ENCODE data around the gene FN1. TPM values are rescaled to one million over a fixed set of nuclear protein-coding genes. Genes with fewer than 3 reads are reported as not detected.

Gene FN1
- total RNA-seq, 1 donor from 2014 or later, result 902 TPM

GRCh38 chr2:215365184-215365658, 70.6 kb downstream of the FN1 start:
- H3K4me3 Mint-ChIP-seq, result no peak overlapping the region

DNA sequence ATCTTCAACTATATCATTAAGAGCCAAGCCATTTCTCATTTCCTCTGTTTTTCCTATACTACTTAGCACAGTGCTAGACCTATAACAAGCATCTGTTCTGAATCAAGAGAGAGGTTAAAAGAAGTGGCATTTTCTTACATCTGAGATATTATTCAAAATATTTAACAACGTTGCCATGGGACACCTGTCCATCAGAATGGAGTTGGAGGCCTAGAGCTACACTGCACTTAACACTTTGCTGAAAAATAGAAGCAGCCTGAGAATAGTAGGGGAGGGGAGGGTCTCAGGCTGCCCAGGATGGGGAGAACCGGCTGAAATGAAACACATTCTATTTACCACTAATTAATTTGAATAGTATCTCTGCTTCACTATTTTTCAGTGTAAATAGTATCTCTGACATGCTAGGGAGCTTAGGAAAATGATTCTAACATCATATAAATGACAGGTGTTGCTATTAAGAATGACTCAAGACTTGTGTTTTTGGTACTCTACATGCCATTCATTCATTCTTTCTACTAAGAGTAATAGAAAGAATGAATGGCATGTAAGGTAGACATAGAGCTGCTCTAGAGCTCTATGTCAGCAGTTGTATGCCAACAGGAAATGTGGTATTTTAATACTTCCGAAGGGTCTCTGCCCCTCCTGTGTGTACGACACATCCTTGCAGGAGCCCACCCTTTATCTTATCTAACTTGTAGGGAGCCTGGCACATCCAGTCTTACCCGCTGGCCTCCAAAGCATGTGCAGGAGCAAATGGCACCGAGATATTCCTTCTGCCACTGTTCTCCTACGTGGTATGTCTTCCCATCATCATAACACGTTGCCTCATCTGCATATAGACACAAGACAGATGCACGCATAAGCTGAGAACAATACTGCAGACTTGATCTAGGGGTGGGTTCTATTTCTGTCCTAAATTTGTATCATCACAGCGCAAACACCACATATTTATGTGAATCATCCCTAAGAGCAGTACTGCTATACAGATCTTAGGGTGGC, 71.4 kb downstream of the FN1 start:
- Mint-ChIP-seq H3K4me1 (ENCODE audit: unreplicated experiment) (no peaks in the 10 kb centered on the region), H3K9me3 (no peaks in the 10 kb centered on the region), H3K36me3 (peaks cover 42% of the 10 kb centered on the region), H3K27me3 (no peaks in the 10 kb centered on the region), H3K27ac (no peak overlapping the region), H3K4me3 (no peak overlapping the region)
- no peak for DNase-seq (ENCODE audit: extremely low spot score, unreplicated experiment)
- TF ChIP-seq, protein P1, sequence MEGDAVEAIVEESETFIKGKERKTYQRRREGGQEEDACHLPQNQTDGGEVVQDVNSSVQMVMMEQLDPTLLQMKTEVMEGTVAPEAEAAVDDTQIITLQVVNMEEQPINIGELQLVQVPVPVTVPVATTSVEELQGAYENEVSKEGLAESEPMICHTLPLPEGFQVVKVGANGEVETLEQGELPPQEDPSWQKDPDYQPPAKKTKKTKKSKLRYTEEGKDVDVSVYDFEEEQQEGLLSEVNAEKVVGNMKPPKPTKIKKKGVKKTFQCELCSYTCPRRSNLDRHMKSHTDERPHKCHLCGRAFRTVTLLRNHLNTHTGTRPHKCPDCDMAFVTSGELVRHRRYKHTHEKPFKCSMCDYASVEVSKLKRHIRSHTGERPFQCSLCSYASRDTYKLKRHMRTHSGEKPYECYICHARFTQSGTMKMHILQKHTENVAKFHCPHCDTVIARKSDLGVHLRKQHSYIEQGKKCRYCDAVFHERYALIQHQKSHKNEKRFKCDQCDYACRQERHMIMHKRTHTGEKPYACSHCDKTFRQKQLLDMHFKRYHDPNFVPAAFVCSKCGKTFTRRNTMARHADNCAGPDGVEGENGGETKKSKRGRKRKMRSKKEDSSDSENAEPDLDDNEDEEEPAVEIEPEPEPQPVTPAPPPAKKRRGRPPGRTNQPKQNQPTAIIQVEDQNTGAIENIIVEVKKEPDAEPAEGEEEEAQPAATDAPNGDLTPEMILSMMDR (conservative IDR thresholded peaks at IDR 0.05), result no peak

More at GRCh38 chr2:215365184-215365658, 70.6 kb downstream of the FN1 start:
- H3K27ac Mint-ChIP-seq, result no peak overlapping the region
- no peaks in the 10 kb centered on the region for H3K4me1 Mint-ChIP-seq (ENCODE audit: unreplicated experiment)
- no peaks in the 10 kb centered on the region for H3K9me3 Mint-ChIP-seq
- DNase-seq (ENCODE audit: extremely low spot score, unreplicated experiment), result no peak
- H3K36me3 Mint-ChIP-seq, result peaks cover 47% of the 10 kb centered on the region
- TF ChIP-seq, protein P1 (conservative IDR thresholded peaks at IDR 0.05), result no peak
- no peaks in the 10 kb centered on the region for H3K27me3 Mint-ChIP-seq

DNA sequence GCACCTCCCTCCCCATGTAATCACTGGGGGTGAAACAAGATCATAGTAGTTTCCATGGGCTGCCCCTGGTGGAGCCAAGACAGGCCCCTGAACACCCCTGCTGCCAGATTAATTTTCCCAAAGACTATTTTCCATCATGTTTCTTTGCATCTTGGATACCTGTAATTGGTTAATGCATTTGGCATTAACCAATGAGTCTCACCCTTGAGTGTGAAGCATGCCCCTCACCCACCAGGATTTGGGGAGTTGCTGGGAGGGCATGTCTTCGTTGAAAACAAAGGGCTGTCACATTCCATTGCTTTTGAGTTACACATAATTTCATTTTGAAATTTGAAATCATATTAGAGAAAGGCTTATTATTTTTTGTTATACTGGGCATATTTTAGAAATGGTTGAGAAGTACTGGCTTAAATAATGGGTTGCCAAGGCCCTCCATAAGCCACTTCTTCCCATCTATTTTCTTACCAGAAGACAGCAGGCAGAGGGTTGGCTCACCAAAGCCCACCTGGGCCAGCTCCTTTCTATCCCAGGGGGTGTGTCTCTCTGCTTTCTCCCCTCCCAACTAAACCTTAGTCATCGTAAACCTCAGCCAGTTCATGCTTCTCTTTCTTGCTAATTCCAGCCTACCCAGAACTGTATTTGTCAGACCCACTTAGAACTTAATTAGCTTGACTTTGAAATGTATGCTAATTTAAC, 72.3 kb downstream of the FN1 start:
- H3K27me3 Mint-ChIP-seq, result no peaks in the 10 kb centered on the region
- TF ChIP-seq, protein P1 (conservative IDR thresholded peaks at IDR 0.05), result no peak
- H3K27ac Mint-ChIP-seq, result no peak overlapping the region
- H3K36me3 Mint-ChIP-seq, result peaks cover 42% of the 10 kb centered on the region
- H3K4me3 Mint-ChIP-seq, result no peak overlapping the region
- H3K4me1 Mint-ChIP-seq (ENCODE audit: unreplicated experiment), result no peaks in the 10 kb centered on the region
- no peak for DNase-seq (ENCODE audit: extremely low spot score, unreplicated experiment)
- no peaks in the 10 kb centered on the region for H3K9me3 Mint-ChIP-seq

- Mint-ChIP-seq H3K9me3 (no peaks in the 10 kb centered on the region), H3K27ac (no peak overlapping the region), H3K4me1 (ENCODE audit: unreplicated experiment) (no peaks in the 10 kb centered on the region), H3K36me3 (peaks cover 42% of the 10 kb centered on the region), H3K27me3 (no peaks in the 10 kb centered on the region), H3K4me3 (no peak overlapping the region)
- DNase-seq (ENCODE audit: extremely low spot score, unreplicated experiment), result no peak
- TF ChIP-seq, protein P1 (conservative IDR thresholded peaks at IDR 0.05), result no peak
Observed at GRCh38 chr2:215363039-215363438, 72.8 kb downstream of the FN1 start.

DNA sequence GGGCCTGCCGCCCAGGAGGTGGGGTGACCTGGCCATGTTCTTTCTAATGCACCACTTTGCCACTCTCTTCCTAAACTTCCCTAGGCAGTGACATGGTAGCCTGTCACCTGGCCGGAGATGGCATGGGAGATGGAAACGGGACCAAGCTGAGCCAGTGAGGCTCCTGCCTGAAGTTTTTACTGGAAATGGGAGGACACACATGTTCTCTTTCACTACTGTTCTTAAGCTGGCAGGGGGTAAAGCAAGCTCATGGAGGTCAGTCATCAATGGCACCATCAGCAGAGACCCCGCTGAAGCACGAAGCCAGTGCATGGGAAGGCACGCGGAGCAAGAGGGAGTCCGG, 73.3 kb downstream of the FN1 start:
- no peaks in the 10 kb centered on the region for H3K27me3 Mint-ChIP-seq
- no peaks in the 10 kb centered on the region for H3K9me3 Mint-ChIP-seq
- TF ChIP-seq, protein P1 (conservative IDR thresholded peaks at IDR 0.05), result no peak
- no peak overlapping the region for H3K27ac Mint-ChIP-seq
- no peak for DNase-seq (ENCODE audit: extremely low spot score, unreplicated experiment)
- no peak overlapping the region for H3K4me3 Mint-ChIP-seq
- H3K4me1 Mint-ChIP-seq (ENCODE audit: unreplicated experiment), result no peaks in the 10 kb centered on the region
- H3K36me3 Mint-ChIP-seq, result peaks cover 38% of the 10 kb centered on the region
